Endothelial cell (in vitro differentiated cells): ENCODE data around the gene GPRIN1. TPM values are rescaled to one million over a fixed set of nuclear protein-coding genes. Genes with fewer than 3 reads are reported as not detected.

Experiments used
- DNase-seq: peaks from one replicate; pipeline ENCODE4 v3.0.0; 2021; ENCODE audit warnings: low spot score
- H3K27ac Mint-ChIP-seq: one replicate; pipeline ENCODE4 v1.8.0; 2021; ENCODE audit warnings: mixed read lengths, inconsistent platforms; ENCODE audit not compliant: unreplicated experiment
- H3K27me3 Mint-ChIP-seq: one replicate; pipeline ENCODE4 v1.8.0; 2021; ENCODE audit warnings: mild to moderate bottlenecking, moderate library complexity, mixed read lengths, inconsistent platforms; ENCODE audit not compliant: unreplicated experiment
- H3K36me3 Mint-ChIP-seq: one replicate; pipeline ENCODE4 v1.8.0; 2021; ENCODE audit warnings: mild to moderate bottlenecking, low read depth, mixed read lengths, inconsistent platforms; ENCODE audit not compliant: unreplicated experiment
- H3K4me1 Mint-ChIP-seq: one replicate; pipeline ENCODE4 v1.8.0; 2021; ENCODE audit warnings: mild to moderate bottlenecking, mixed read lengths, inconsistent platforms; ENCODE audit not compliant: unreplicated experiment
- H3K4me3 Mint-ChIP-seq: one replicate; pipeline ENCODE4 v1.8.0; 2021; ENCODE audit warnings: mild to moderate bottlenecking, mixed read lengths, inconsistent platforms; ENCODE audit not compliant: unreplicated experiment
- H3K9me3 Mint-ChIP-seq: one replicate; pipeline ENCODE4 v1.8.0; 2021; ENCODE audit warnings: mixed read lengths, inconsistent platforms; ENCODE audit not compliant: unreplicated experiment
- total RNA-seq: library from RNA; stranded (reverse); fragmentation: NEBNext Ultra II Directional; extraction: Animal tissue kit (Norgen Biotek cat#: 25700); gene quantifications from one replicate; pipeline ENCODE4 v1.2.1, GENCODE V29; 2021; ENCODE audit not compliant: unreplicated experiment
- TF ChIP-seq, protein P1 (sequence below): fragments of 200-600 bp; sonication (generic); IDR thresholded peaks from one replicate; pipeline ENCODE4 v1.5.0; 2021; ENCODE audit warnings: antibody characterized with exemption; ENCODE audit not compliant: unreplicated experiment

The GPRIN1 gene
- total RNA-seq, 1 donor from 2014 or later = 3.9 TPM

GRCh38 chr5:176625966-176626875 is 16.3 kb upstream of the GPRIN1 start:
- Mint-ChIP-seq H3K4me1 (peaks cover 10% of the 10 kb centered on the region), H3K27me3 (peaks cover 16% of the 10 kb centered on the region)
- DNase-seq = no peak

GRCh38 chr5:176625512-176625911 is 15.6 kb upstream of the GPRIN1 start:
- H3K9me3 Mint-ChIP-seq = no peaks in the 10 kb centered on the region
- peaks cover 3% of the 10 kb centered on the region for H3K4me1 Mint-ChIP-seq
- H3K36me3 Mint-ChIP-seq = no peaks in the 10 kb centered on the region
- TF ChIP-seq, protein P1, sequence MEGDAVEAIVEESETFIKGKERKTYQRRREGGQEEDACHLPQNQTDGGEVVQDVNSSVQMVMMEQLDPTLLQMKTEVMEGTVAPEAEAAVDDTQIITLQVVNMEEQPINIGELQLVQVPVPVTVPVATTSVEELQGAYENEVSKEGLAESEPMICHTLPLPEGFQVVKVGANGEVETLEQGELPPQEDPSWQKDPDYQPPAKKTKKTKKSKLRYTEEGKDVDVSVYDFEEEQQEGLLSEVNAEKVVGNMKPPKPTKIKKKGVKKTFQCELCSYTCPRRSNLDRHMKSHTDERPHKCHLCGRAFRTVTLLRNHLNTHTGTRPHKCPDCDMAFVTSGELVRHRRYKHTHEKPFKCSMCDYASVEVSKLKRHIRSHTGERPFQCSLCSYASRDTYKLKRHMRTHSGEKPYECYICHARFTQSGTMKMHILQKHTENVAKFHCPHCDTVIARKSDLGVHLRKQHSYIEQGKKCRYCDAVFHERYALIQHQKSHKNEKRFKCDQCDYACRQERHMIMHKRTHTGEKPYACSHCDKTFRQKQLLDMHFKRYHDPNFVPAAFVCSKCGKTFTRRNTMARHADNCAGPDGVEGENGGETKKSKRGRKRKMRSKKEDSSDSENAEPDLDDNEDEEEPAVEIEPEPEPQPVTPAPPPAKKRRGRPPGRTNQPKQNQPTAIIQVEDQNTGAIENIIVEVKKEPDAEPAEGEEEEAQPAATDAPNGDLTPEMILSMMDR = no peak
- H3K4me3 Mint-ChIP-seq = no peak overlapping the region
- DNase-seq = no peak
- H3K27me3 Mint-ChIP-seq = peaks cover 14% of the 10 kb centered on the region
- H3K27ac Mint-ChIP-seq = no peak overlapping the region

More at GRCh38 chr5:176625966-176626875, 16.3 kb upstream of the GPRIN1 start:
- TF ChIP-seq, protein P1 = no peak
- no peak overlapping the region for H3K27ac Mint-ChIP-seq
- H3K4me3 Mint-ChIP-seq = no peak overlapping the region
- no peaks in the 10 kb centered on the region for H3K36me3 Mint-ChIP-seq
- no peaks in the 10 kb centered on the region for H3K9me3 Mint-ChIP-seq

DNA sequence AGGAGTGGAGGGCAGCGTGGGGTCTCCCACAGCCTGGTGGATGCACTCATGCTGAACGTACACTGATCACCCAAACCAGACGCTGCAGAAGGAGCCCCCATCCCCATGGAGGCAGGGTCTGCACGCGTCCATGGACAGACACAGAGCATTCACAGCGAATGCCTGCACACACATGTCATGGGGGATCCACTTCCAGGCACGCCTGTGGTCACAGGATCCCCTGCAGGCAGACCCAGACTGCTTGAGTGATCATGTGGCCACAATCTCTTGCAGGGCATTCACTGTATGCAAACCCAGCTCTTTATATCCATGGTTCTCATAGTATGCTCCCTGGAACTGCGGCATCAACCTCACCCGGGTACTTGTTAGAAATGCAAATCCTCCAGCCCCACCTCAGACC is 15.0 kb upstream of the GPRIN1 start:
- no peaks in the 10 kb centered on the region for H3K36me3 Mint-ChIP-seq
- H3K27me3 Mint-ChIP-seq = peaks cover 14% of the 10 kb centered on the region
- no peak overlapping the region for H3K4me3 Mint-ChIP-seq
- H3K9me3 Mint-ChIP-seq = no peaks in the 10 kb centered on the region
- TF ChIP-seq, protein P1 = no peak
- H3K4me1 Mint-ChIP-seq = peaks cover 3% of the 10 kb centered on the region
- no peak for DNase-seq
- no peak overlapping the region for H3K27ac Mint-ChIP-seq

- Mint-ChIP-seq H3K27ac (no peak overlapping the region), H3K4me3 (no peak overlapping the region), H3K4me1 (peaks cover 3% of the 10 kb centered on the region), H3K36me3 (no peaks in the 10 kb centered on the region), H3K9me3 (no peaks in the 10 kb centered on the region), H3K27me3 (peaks cover 13% of the 10 kb centered on the region)
- DNase-seq = no peak
- TF ChIP-seq, protein P1 = no peak
Observed at GRCh38 chr5:176624142-176624541, 14.2 kb upstream of the GPRIN1 start.

DNA sequence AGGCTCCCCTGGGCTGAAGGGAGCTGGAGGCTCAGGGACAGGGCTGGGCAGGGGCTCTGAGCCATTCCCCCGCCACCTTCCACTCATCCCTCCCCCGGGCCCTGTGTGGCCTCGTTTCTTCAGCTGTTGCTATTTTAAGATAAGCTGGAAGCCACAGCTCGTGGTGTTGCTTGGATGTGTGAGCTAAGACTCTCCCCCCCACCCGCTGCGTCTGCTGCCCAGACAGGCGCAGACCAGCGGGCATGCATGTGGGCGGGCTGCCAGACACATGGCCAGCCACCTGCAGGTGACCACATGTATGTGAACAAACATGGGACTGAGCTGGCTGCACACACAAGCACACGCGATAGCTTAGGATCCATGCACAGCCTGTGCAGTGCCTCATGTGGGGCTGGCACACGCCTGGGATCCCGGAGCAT is 11.7 kb upstream of the GPRIN1 start:
- Mint-ChIP-seq H3K27me3 (peaks cover 17% of the 10 kb centered on the region), H3K36me3 (no peaks in the 10 kb centered on the region)
- DNase-seq = no peak

More for the DNA sequence above, 11.7 kb upstream of the GPRIN1 start:
- Mint-ChIP-seq H3K27ac (no peak overlapping the region), H3K9me3 (no peaks in the 10 kb centered on the region), H3K4me1 (no peaks in the 10 kb centered on the region), H3K4me3 (no peak overlapping the region)
- TF ChIP-seq, protein P1 = no peak
